HS-5 (cell line): ENCODE results near the gene RBBP8NL.

Source experiments
- DNase-seq: peaks from one replicate; pipeline ENCODE4 v3.0.0-alpha.2; 2012; ENCODE audit warnings: low read depth

Gene RBBP8NL

GRCh38 chr20:62462976-62463592, 35.7 kb upstream of the RBBP8NL start:
- DNase-seq, result no peak

DNA sequence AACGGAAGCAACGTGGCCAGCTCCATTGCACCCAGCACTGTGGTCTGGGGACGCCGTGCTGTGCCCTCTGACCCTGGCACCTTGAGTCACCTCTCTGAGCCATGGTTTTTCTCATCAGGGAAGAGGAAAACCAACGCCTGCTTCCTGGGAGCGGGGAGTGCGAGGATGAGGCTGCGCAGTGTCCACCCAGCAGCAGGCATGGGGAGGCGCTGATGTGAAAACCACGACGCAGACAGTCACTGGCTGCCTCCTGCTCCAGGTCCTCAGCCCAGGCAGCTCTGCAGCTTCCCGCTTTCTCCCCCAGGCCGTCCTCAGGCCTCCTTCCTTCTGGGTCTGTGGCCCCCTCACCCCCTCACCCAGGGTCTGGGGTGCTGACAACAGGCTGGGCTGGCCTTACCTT, 34.5 kb upstream of the RBBP8NL start:
- DNase-seq, result no peak

- DNase-seq, result no peak
These were observed 33.8 kb upstream of the RBBP8NL start for GRCh38 chr20:62461157-62461556.

DNA sequence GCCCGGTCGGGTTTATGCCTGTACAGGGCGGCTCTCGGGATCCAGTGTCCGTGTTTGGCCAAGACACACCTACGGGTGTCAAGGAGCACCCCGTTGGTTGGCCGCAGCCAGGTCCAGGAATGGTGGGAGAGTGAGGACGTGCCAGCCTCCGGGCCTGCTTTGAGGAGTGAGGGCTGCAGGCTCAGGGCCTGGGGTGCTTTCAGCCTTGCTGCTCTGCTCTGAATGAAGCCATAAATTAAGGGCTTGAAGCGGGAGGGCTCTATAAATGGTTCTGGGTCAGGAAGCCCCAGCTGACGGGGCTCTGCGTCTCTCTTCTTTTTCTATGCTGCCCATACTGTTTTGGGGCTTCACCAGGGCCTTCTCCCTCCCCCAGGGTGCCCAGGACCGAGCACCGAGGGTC, 33.3 kb upstream of the RBBP8NL start:
- DNase-seq, result no peak

- DNase-seq, result no peak
These were observed 32.1 kb upstream of the RBBP8NL start for GRCh38 chr20:62459488-62459887.

DNA sequence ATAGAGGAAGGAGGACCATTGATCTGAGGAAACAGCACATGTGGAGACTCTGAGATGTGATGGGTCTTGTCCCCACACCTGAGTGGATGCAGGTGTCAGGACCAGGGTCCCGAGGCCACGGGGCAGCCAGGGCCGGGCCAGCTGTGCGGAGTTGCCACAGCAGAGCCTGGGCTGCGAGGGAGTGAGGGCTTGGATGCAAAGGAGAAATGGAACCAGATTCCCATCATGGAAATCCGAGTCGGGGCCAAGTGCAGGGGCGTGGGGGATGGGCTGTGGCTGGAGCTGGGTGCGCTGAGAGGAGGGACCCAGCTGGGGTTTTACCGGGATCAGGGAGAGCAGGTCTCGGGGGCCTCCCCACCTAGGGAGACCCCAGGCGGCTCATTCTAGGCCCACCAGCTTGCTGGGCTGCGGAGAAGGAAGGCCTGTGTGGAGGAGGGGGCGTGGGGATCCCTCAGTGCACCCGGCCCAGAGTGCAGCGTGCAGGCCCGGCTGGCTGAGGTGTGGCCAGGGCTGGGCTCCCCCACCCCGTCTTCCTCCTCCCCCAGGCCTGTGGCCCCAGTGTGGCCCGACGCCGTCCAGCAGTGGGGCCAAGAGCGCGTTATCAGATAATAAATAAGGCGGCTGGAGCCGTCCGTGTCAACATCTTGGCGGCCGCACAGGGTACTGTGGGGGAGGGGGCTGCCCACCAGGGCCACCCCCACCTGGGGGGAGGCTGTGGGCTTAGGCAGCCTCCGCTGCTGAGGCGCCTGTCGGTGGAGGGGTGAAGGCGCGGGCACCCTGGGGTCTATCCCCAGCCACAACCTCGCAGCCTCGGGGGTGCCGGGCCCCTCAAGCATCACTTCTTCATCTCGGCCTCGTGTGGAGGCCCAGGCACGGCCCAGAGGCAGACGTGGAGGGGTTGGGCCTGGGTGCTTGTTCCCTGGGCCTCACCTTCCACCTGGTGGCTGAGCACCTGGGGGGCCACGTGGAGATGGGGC, 31.2 kb upstream of the RBBP8NL start:
- DNase-seq, result no peak

GRCh38 chr20:62457831-62458230, 30.5 kb upstream of the RBBP8NL start:
- DNase-seq, result no peak

- DNase-seq, result no peak
These were observed 29.8 kb upstream of the RBBP8NL start for GRCh38 chr20:62457098-62457497.

- no peak for DNase-seq
These were observed 28.6 kb upstream of the RBBP8NL start for GRCh38 chr20:62455929-62456328.

- no peak for DNase-seq
These were observed 27.7 kb upstream of the RBBP8NL start for GRCh38 chr20:62454904-62455636.

DNA sequence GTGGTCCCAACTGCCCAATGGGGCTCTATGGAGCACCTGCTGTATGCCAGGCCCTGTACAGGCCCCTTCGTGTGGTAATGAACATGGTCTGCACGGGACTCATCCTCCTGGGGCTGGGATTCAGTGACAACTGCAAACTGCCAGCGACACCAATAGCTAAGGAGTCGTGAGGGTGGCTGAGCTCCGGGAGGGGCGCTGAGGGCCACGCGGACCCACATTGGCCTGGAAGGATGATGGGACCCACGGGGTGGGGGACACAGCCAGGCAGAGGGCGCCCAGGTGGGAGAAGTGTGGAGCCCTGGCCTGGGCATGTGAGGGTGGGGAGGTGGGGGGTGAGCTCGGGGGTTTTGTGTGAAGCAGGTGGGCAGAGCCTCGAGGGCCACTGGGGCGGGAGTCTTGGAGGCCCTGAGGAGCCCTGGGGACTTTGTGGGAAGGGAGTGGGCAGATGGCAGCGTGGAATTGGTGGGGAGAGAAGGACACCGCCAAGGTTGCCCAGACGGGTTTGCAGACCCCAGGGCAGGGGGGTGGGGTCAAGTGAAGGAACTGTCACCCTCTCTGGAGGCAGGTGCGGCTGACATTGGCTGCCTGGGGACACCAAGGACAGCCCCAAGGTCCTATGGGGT, 26.0 kb upstream of the RBBP8NL start:
- DNase-seq, result no peak

DNA sequence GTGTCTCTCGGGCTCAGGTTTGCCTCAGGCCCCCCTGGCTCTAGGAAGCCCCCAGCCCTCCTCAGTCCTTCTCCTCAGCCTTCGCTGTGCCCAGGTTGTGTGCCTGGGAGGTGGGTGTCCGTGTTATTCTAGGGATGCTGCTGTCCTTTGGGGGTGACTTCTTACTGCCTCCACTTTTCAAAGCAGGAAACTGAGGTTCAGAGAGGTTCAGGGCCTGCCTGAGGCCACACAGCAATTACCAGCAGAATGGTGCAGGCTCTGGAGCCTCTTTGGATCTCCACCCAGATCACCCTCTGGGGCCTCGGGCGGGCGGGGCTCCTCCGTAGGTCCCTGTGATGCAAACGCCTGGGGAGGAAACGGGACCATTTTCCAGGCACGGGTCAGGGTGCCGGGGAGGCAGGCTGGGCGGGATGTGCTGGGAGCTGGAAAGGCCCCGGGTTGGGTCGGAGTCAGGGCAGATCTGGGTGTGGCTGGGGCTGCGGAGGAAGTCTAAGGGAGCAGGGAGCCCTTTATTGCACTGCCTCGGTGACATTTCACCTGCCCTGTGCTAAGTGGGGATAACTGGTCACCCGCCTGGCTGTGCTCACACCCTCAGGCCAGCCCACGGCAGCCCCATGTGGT, 25.2 kb upstream of the RBBP8NL start:
- DNase-seq, result no peak

- no peak for DNase-seq
These were observed 24.6 kb upstream of the RBBP8NL start for GRCh38 chr20:62451970-62452369.

DNA sequence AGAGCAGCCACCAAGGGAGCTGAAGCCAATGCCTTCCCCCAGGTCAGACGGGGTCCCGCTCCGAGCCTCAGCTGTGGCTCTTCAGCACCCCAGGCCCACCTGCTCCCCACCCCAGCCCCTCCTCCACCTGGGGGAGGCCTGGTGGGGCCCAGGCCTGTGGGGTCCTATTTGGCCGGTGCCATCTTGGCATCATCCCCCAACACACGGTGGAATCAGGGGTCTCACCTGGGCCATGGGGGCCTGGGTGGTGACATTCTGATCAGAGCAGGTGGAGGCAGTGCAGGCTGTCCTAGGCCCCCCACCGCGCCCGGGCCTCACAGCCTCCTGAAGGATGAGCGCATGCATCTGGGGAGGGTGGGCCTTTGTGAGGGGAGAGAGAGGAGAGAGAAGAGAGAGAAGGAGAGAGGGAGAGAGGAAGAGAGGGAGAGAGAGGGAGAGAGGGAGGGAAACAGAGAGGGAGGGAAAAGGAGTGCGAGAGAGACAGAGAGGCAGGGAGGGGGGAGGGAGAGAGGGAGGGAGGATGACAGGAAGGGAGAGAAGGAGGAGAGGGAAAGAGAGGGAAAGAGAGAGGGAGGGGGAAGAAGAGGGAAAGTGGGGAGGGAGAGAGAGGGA, 23.9 kb upstream of the RBBP8NL start:
- no peak for DNase-seq

DNA sequence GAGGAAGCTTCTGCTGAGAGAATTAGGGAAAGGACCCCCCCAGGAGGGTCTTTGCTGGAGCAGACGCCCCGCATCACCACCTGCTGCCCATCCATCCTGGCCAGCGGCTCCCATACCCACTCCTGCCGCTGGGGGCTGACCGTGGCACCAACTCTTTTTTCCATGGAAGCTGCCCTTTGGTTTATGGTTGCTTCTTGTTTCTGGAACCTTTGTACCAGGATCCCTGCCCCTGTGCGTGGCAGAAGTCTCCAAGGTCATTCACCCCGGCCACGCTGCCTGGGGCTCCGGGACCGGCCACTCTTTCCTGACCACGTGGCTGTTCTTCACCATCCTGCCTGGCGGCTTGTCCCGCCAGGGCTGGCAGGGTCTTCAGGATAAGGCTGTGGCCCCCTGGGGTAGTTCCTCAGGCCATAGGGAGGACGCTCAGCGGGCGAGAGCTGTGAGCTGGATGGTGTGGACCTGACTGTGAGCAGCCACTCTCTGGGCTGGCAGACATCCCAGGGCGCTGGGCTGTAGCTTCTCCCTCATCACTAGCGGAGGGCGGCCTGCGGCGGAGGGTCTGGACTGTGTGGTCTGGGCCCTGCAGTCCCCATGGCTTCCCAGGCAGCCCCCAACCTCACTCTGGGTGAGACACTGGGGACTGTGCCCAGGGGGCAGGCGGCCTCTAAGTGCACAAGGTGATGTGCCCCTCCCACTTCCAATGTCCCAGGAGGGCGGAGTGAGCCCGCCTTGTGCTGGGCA, 22.8 kb upstream of the RBBP8NL start:
- DNase-seq, result no peak

- DNase-seq, result no peak
These were observed 21.4 kb upstream of the RBBP8NL start for GRCh38 chr20:62448788-62449187.

DNA sequence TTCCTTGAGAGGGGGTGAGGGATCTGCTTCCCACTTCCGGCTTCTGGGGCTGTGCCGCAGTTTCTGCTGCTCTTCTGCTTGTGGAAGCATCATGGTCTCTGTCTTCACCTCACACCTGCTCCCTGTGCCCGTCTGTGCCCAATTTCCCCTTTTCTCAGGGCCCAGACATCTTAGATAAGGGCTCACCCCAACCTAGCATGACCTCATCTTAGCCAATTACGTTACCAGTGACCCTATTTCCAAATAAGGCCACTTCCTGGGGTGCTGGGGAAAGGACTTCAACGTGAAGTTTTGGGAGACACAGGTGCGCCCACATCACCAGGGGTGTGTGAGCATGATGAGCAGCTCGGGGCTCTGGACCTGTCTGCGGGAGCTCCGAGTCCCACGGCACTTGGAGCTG, 20.7 kb upstream of the RBBP8NL start:
- DNase-seq, result no peak

GRCh38 chr20:62446888-62447869, 19.8 kb upstream of the RBBP8NL start:
- no peak for DNase-seq

GRCh38 chr20:62446481-62446880, 19.1 kb upstream of the RBBP8NL start:
- DNase-seq, result no peak
